Osteocyte (in vitro differentiated cells): Measurements from ENCODE around the gene SLC8A2. TPM values are rescaled to one million over a fixed set of nuclear protein-coding genes. Genes with fewer than 3 reads are reported as not detected.

Experiments used
- DNase-seq: peaks from one replicate; pipeline ENCODE4 v3.0.0; 2021; ENCODE audit warnings: mixed read lengths; ENCODE audit not compliant: unreplicated experiment; ENCODE audit errors: extremely low spot score
- H3K27ac Mint-ChIP-seq: one replicate; pipeline ENCODE4 v1.8.0; 2021; ENCODE audit warnings: mild to moderate bottlenecking, mixed read lengths; ENCODE audit not compliant: unreplicated experiment
- H3K27me3 Mint-ChIP-seq: one replicate; pipeline ENCODE4 v1.8.0; 2021; ENCODE audit warnings: mixed read lengths; ENCODE audit not compliant: unreplicated experiment
- H3K36me3 Mint-ChIP-seq: one replicate; pipeline ENCODE4 v1.8.0; 2021; ENCODE audit warnings: mixed read lengths; ENCODE audit not compliant: unreplicated experiment
- H3K4me1 Mint-ChIP-seq: one replicate; pipeline ENCODE4 v1.8.0; 2021; ENCODE audit warnings: mixed read lengths; ENCODE audit not compliant: unreplicated experiment
- H3K4me3 Mint-ChIP-seq: one replicate; pipeline ENCODE4 v1.8.0; 2021; ENCODE audit warnings: mild to moderate bottlenecking, moderate library complexity, mixed read lengths; ENCODE audit not compliant: unreplicated experiment
- H3K9me3 Mint-ChIP-seq: one replicate; pipeline ENCODE4 v1.8.0; 2021; ENCODE audit warnings: mixed read lengths; ENCODE audit not compliant: unreplicated experiment
- total RNA-seq: library from RNA; stranded (reverse); gene quantifications from 2 replicates; pipeline ENCODE4 v1.2.1, GENCODE V29; 2021
- TF ChIP-seq, protein P1 (sequence below): fragments of 200-600 bp; sonication (generic); IDR thresholded peaks from 2 replicates; pipeline ENCODE4 v1.5.0; 2021; ENCODE audit warnings: antibody characterized with exemption, mild to moderate bottlenecking, moderate library complexity

SLC8A2 gene
- total RNA-seq, 1 donor from 2014 or later = not detected

DNA sequence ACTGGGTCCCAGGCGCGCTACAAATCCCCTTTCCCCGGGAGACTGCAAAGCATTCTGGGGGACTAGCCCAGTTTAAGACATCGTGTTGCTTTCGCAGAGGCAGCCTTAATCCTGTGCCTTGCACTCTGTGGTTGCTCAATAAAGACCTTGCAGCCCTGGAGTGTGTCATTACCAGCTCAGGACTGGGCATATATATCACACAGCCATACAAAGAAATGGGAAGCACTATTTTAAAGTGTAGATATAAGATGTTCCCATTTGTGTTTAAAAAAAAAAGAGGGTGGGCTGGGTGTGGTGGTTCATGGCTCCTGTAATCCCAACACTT is 32.1 kb upstream of the SLC8A2 start:
- Mint-ChIP-seq H3K36me3 (peaks cover 18% of the 10 kb centered on the region), H3K27me3 (no peaks in the 10 kb centered on the region), H3K4me1 (no peaks in the 10 kb centered on the region), H3K4me3 (no peak overlapping the region), H3K9me3 (no peaks in the 10 kb centered on the region), H3K27ac (no peak overlapping the region)
- no peak for DNase-seq
- TF ChIP-seq, protein P1, sequence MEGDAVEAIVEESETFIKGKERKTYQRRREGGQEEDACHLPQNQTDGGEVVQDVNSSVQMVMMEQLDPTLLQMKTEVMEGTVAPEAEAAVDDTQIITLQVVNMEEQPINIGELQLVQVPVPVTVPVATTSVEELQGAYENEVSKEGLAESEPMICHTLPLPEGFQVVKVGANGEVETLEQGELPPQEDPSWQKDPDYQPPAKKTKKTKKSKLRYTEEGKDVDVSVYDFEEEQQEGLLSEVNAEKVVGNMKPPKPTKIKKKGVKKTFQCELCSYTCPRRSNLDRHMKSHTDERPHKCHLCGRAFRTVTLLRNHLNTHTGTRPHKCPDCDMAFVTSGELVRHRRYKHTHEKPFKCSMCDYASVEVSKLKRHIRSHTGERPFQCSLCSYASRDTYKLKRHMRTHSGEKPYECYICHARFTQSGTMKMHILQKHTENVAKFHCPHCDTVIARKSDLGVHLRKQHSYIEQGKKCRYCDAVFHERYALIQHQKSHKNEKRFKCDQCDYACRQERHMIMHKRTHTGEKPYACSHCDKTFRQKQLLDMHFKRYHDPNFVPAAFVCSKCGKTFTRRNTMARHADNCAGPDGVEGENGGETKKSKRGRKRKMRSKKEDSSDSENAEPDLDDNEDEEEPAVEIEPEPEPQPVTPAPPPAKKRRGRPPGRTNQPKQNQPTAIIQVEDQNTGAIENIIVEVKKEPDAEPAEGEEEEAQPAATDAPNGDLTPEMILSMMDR = no peak

DNA sequence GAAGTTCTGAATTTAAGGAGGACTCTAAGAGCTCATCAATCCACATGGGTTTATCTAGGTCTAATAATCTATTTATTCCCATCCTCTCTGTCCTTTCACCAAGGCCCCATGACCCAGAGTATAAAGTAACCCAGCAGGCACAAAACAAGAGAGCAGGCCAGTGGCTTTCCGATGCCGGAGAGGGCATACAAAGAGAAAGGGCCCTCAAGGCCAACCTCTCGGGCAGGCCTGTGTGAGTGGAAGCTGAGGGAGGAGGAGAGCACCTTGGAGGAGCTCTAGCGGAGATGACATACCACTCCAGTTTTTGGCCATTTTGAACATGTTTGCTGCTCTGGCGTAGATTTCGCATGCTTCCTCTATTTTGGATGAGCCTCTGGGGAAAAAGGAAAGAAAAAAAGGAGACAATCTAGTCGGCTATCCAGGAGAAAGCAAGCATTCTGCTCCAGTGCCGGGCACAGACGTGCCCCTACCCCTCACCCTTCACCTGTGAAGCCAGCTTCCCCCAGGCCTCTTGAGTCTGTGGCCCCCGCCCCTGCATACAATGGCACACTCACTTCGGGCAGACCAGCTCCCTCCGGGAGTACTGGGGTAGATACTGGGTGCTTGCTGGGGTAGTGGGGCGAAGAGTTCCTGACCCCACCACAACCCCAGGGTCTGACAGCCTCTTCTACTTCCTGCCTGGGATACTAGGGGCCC is 31.6 kb upstream of the SLC8A2 start:
- Mint-ChIP-seq H3K4me1 (no peaks in the 10 kb centered on the region), H3K4me3 (no peak overlapping the region), H3K27ac (no peak overlapping the region), H3K36me3 (peaks cover 19% of the 10 kb centered on the region), H3K9me3 (no peaks in the 10 kb centered on the region), H3K27me3 (no peaks in the 10 kb centered on the region)
- no peak for DNase-seq
- TF ChIP-seq, protein P1 = no peak

DNA sequence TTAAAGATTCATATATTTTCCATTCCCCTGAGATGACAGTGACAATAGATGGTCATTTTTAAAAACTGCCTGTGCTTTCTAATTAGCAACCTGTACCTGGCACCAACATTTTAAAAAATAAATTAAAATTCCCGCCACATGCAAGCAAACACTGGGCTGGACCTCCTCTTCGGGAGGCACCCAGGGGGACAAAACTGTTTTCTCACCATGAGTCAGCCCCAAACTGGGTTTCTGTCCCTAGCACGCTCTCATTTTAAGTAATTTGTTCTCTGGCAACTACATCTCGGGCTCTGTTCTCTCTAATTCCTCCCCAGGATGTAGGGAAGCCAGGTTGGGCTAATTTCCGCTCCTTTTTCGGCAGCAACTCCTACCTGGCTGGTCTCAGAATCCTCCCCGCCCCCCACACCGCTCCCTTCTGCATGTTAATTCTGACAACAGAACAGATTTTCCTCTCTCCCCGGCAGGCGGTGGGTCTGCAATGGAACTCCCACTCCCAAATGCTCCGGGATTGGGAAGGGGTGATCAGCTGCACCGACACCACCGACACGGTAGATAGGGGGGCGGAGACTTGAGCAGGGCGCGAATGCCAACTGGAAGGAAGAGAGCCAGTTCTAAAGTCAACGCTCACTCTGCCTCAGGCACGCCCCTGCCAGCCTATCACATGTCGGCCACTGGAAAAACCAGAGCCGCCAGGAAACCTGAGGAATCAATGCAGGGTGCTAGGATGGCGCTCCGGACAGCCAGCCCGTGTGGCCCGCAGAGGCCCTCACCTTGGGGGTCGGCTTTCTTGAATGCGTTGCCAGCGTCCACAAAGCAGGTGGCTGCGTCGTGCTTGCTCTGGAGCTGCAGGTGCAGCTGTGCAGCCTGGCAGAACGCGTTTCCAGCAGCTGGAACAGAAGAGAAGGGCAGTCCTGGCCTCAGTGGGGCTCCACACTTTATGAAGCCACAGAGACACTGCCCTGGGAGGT is 28.5 kb upstream of the SLC8A2 start:
- no peaks in the 10 kb centered on the region for H3K27me3 Mint-ChIP-seq
- TF ChIP-seq, protein P1 = no peak
- no peak for DNase-seq
- peaks cover 21% of the 10 kb centered on the region for H3K36me3 Mint-ChIP-seq
- no peak overlapping the region for H3K4me3 Mint-ChIP-seq
- H3K9me3 Mint-ChIP-seq = no peaks in the 10 kb centered on the region
- H3K27ac Mint-ChIP-seq = no peak overlapping the region
- no peaks in the 10 kb centered on the region for H3K4me1 Mint-ChIP-seq

DNA sequence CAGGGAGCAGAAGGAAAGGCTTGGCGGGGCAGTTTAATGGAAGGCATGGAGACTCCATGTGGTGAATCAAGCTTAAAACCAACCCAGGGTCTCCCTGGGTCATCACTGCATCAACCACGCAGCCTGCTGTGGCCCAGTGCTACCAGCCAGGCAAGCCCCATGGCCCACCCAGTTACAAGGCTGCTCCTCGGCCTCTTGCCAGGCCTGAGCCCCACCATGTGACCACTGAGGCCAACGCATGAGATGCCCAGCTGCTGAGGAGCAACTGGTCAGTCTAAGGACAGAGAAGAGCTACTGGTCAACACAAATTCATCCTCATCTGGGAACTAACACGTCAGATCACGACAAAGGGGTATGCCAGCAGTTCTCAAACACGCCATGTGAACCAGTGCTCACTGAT is 27.7 kb upstream of the SLC8A2 start:
- Mint-ChIP-seq H3K27ac (no peak overlapping the region), H3K4me3 (no peak overlapping the region), H3K27me3 (no peaks in the 10 kb centered on the region), H3K9me3 (no peaks in the 10 kb centered on the region), H3K36me3 (peaks cover 21% of the 10 kb centered on the region), H3K4me1 (peaks cover 2% of the 10 kb centered on the region)
- no peak for DNase-seq
- TF ChIP-seq, protein P1 = no peak

DNA sequence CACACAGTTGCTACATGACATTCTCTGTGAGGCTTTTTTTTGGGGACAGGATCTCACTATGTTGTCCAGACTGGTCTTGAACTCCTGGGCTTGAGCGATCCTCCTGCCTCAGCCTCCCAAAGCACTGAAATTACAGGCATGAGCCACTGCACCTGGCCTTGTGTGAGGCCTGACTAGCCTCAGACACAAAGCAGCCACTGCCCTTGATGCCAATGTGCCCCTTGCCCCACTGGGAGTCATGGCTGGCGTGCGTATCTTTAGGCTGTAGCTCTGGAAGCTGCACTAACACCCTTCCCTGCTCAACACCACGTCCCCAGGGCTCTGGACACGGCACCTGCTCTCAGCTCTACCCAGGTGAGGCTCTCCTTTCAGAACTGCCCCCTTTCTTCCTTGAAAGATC is 26.9 kb upstream of the SLC8A2 start:
- TF ChIP-seq, protein P1 = no peak
- no peaks in the 10 kb centered on the region for H3K9me3 Mint-ChIP-seq
- peaks cover 2% of the 10 kb centered on the region for H3K4me1 Mint-ChIP-seq
- no peaks in the 10 kb centered on the region for H3K27me3 Mint-ChIP-seq
- no peak overlapping the region for H3K4me3 Mint-ChIP-seq
- no peak for DNase-seq
- no peak overlapping the region for H3K27ac Mint-ChIP-seq
- H3K36me3 Mint-ChIP-seq = peaks cover 21% of the 10 kb centered on the region
